HL-60 (cell line): ENCODE results near the gene TRIM44.

ENCODE experiments used
- DNase-seq, 2 experiments: peaks; one replicate each; pipeline ENCODE4 v3.0.0-alpha.2; 2010 to 2020; ENCODE audit warnings: low read depth in 1 of 2, low spot score in 1 of 2
- H3K27ac ChIP-seq: fragments of 250-450 bp; sonication (Bioruptor Pico); replicated peaks from 2 replicates; pipeline ENCODE4 v1.5.1; 2020; ENCODE audit warnings: mild to moderate bottlenecking, moderate library complexity
- H3K27me3 ChIP-seq: fragments of 250-450 bp; sonication (Bioruptor Pico); 2 replicates; pipeline ENCODE4 v1.5.1; 2021; ENCODE audit warnings: mild to moderate bottlenecking, moderate library complexity; ENCODE audit not compliant: insufficient read depth, poor library complexity, severe bottlenecking
- H3K4me3 ChIP-seq: replicated peaks from 2 replicates; pipeline ENCODE4 v1.5.1; 2011; ENCODE audit warnings: mild to moderate bottlenecking, control low read depth, low read length; ENCODE audit not compliant: insufficient read depth
- GABPA ChIP-seq: IDR thresholded peaks from 2 replicates; pipeline ENCODE4 v1.6.1; 2012; ENCODE audit warnings: low read depth
- POLR2AphosphoS5 ChIP-seq: IDR thresholded peaks from 2 replicates; pipeline ENCODE4 v1.6.1; 2012; ENCODE audit warnings: low read depth
- REST ChIP-seq: IDR thresholded peaks from 2 replicates; pipeline ENCODE4 v1.6.1; 2012; ENCODE audit warnings: low read depth; ENCODE audit not compliant: insufficient replicate concordance
- SPI1 ChIP-seq: IDR thresholded peaks from 2 replicates; pipeline ENCODE4 v1.6.1; 2012; ENCODE audit warnings: low read depth, mild to moderate bottlenecking, borderline replicate concordance
- TF ChIP-seq, protein P1 (sequence below): IDR thresholded peaks from one replicate; pipeline ENCODE4 v1.5.1; 2011; ENCODE audit warnings: low read length, control low read depth, inconsistent platforms; ENCODE audit not compliant: insufficient read depth

Gene TRIM44

GRCh38 chr11:35791088-35791958, 128.7 kb downstream of the TRIM44 start:
- no peaks in the 10 kb centered on the region for H3K27me3 ChIP-seq
- TF ChIP-seq, protein P1, sequence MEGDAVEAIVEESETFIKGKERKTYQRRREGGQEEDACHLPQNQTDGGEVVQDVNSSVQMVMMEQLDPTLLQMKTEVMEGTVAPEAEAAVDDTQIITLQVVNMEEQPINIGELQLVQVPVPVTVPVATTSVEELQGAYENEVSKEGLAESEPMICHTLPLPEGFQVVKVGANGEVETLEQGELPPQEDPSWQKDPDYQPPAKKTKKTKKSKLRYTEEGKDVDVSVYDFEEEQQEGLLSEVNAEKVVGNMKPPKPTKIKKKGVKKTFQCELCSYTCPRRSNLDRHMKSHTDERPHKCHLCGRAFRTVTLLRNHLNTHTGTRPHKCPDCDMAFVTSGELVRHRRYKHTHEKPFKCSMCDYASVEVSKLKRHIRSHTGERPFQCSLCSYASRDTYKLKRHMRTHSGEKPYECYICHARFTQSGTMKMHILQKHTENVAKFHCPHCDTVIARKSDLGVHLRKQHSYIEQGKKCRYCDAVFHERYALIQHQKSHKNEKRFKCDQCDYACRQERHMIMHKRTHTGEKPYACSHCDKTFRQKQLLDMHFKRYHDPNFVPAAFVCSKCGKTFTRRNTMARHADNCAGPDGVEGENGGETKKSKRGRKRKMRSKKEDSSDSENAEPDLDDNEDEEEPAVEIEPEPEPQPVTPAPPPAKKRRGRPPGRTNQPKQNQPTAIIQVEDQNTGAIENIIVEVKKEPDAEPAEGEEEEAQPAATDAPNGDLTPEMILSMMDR, result no peak
- no peak for TF ChIP-seq REST
- no peak for TF ChIP-seq SPI1
- TF ChIP-seq POLR2AphosphoS5, result no peak
- no peak for TF ChIP-seq GABPA
- no peak for DNase-seq
- H3K27ac ChIP-seq, result no peak overlapping the region
- H3K4me3 ChIP-seq, result no peak overlapping the region

DNA sequence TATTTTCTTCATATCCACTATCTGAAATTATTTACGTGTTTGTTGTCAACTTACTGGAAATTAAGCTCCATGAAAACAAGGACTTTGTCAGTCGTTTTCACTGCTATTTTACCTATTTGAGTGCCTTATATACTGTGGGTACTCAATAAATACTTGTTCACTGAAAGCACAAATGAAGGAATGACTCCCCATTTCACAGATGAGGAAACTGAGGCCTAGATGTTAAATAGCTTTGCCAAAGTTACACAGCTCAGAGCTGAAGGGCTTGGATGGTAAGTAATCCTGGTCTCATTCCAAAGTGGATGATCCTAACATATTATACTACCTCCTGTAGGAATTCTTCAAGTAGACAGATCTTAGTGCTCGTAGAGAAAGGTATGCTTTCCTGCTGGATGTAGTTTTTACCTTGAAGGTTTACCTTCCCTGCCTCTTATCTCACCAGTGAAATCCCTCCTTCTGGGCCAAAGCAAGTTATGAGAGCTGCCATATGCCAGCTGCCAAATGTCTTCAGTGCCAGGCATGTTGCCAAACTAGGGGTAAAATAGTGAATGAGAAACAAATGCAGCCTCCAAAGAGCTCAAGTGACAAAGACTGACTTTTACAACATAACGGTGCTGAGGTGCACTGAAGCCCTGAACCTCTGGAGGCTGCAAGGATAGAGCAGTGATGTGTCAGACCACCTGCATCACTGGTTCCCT, 129.7 kb downstream of the TRIM44 start:
- no peaks in the 10 kb centered on the region for H3K27me3 ChIP-seq
- DNase-seq, result no peak
- H3K4me3 ChIP-seq, result no peak overlapping the region
- H3K27ac ChIP-seq, result no peak overlapping the region
- TF ChIP-seq POLR2AphosphoS5 (no peak), GABPA (no peak), SPI1 (no peak)

- no peak for DNase-seq
- TF ChIP-seq POLR2AphosphoS5 (no peak), SPI1 (no peak), GABPA (no peak), REST (no peak)
- TF ChIP-seq, protein P1, result no peak
- H3K27me3 ChIP-seq, result no peaks in the 10 kb centered on the region
- H3K27ac ChIP-seq, result no peak overlapping the region
- H3K4me3 ChIP-seq, result no peak overlapping the region
Measured at GRCh38 chr11:35792846-35793192, 130.2 kb downstream of the TRIM44 start.

- TF ChIP-seq, protein P1, result no peak
- TF ChIP-seq SPI1 (no peak), GABPA (no peak), REST (no peak), POLR2AphosphoS5 (no peak)
- no peak overlapping the region for H3K4me3 ChIP-seq
- H3K27ac ChIP-seq, result no peak overlapping the region
- H3K27me3 ChIP-seq, result no peaks in the 10 kb centered on the region
- DNase-seq, result no peak
Measured at GRCh38 chr11:35794333-35794732, 131.8 kb downstream of the TRIM44 start.
